ENCODE data around the gene SAXO2.
"Not testable (repeated sequence)": the region's sequence is repeated elsewhere in the genome, so short reads cannot be mapped to it uniquely, and the experiment has no call there.

The SAXO2 gene

GRCh38 chr15:82313446-82313845, 50.8 kb downstream of the SAXO2 start:
- in situ Hi-C loops (cut with MboI; ENCODE audit: low sequenced_read_pairs, unreplicated experiment) = no loop called here
- no peak for TF ChIP-seq CTCF (IDR thresholded peaks at IDR 0.05; ENCODE audit: borderline replicate concordance, control extremely low read depth, extremely low read depth, insufficient read depth, missing control alignments)
- no peak for DNase-seq (ENCODE audit: low spot score)

GRCh38 chr15:82313951-82314768, 51.5 kb downstream of the SAXO2 start:
- in situ Hi-C loops (cut with MboI; ENCODE audit: low sequenced_read_pairs, unreplicated experiment); DNase-seq (ENCODE audit: low spot score): not testable (repeated sequence)

- in situ Hi-C loops (cut with MboI; ENCODE audit: low sequenced_read_pairs, unreplicated experiment) = no loop called here
- no peak for DNase-seq (ENCODE audit: low spot score)
- no peak for TF ChIP-seq CTCF (IDR thresholded peaks at IDR 0.05; ENCODE audit: borderline replicate concordance, control extremely low read depth, extremely low read depth, insufficient read depth, missing control alignments)
Observed at GRCh38 chr15:82314769-82315518, 52.3 kb downstream of the SAXO2 start.

GRCh38 chr15:82315519-82316246, 53.1 kb downstream of the SAXO2 start:
- DNase-seq (ENCODE audit: low spot score) = no peak
- in situ Hi-C loops (cut with MboI; ENCODE audit: low sequenced_read_pairs, unreplicated experiment) = no loop called here
- no peak for TF ChIP-seq CTCF (IDR thresholded peaks at IDR 0.05; ENCODE audit: borderline replicate concordance, control extremely low read depth, extremely low read depth, insufficient read depth, missing control alignments)

GRCh38 chr15:82316247-82317090, 53.9 kb downstream of the SAXO2 start:
- DNase-seq (ENCODE audit: low spot score); in situ Hi-C loops (cut with MboI; ENCODE audit: low sequenced_read_pairs, unreplicated experiment): not testable (repeated sequence)

- no peak for TF ChIP-seq CTCF (IDR thresholded peaks at IDR 0.05; ENCODE audit: borderline replicate concordance, control extremely low read depth, extremely low read depth, insufficient read depth, missing control alignments)
- DNase-seq (ENCODE audit: low spot score) = no peak
- in situ Hi-C loops (cut with MboI; ENCODE audit: low sequenced_read_pairs, unreplicated experiment) = no loop called here
Observed at GRCh38 chr15:82317091-82317489, 54.5 kb downstream of the SAXO2 start.

- DNase-seq (ENCODE audit: low spot score); in situ Hi-C loops (cut with MboI; ENCODE audit: low sequenced_read_pairs, unreplicated experiment): not testable (repeated sequence)
Observed at GRCh38 chr15:82317516-82317915, 54.9 kb downstream of the SAXO2 start.

- in situ Hi-C loops (cut with MboI; ENCODE audit: low sequenced_read_pairs, unreplicated experiment); DNase-seq (ENCODE audit: low spot score): not testable (repeated sequence)
Observed at GRCh38 chr15:82318281-82318680, 55.7 kb downstream of the SAXO2 start.

- in situ Hi-C loops (cut with MboI; ENCODE audit: low sequenced_read_pairs, unreplicated experiment); DNase-seq (ENCODE audit: low spot score): not testable (repeated sequence)
Observed at GRCh38 chr15:82319522-82320278, 57.1 kb downstream of the SAXO2 start.

GRCh38 chr15:82320861-82321260, 58.2 kb downstream of the SAXO2 start:
- DNase-seq (ENCODE audit: low spot score); in situ Hi-C loops (cut with MboI; ENCODE audit: low sequenced_read_pairs, unreplicated experiment): not testable (repeated sequence)

GRCh38 chr15:82322488-82322887, 59.9 kb downstream of the SAXO2 start:
- DNase-seq (ENCODE audit: low spot score); in situ Hi-C loops (cut with MboI; ENCODE audit: low sequenced_read_pairs, unreplicated experiment): not testable (repeated sequence)

Data from GM13976 (cell line).